ENCODE results near the gene HOMER1.
A peak's percentile ranks its signal among the peaks of the same experiment; 100 is the strongest.
"Not testable (repeated sequence)": the region's sequence is repeated elsewhere in the genome, so short reads cannot be mapped to it uniquely, and the experiment has no call there.

HOMER1 gene

GRCh38 chr5:79517601-79518000 is 3.7 kb upstream of the HOMER1 start:
- no peak for DNase-seq (ENCODE audit: low read depth)

GRCh38 chr5:79516986-79517385 is 3.1 kb upstream of the HOMER1 start:
- DNase-seq (ENCODE audit: low read depth) = no peak

GRCh38 chr5:79516331-79516730 is 2.4 kb upstream of the HOMER1 start:
- DNase-seq (ENCODE audit: low read depth) = not testable (repeated sequence)

GRCh38 chr5:79514391-79515105 is 614 bp upstream of the HOMER1 start:
- DNase-seq (ENCODE audit: low read depth) = peak; percentile 82

- no peak for DNase-seq (ENCODE audit: low read depth)
Measured at GRCh38 chr5:79513308-79513703, 628 bp downstream of the HOMER1 start.

- no peak for DNase-seq (ENCODE audit: low read depth)
Measured at GRCh38 chr5:79512471-79513307, 1.2 kb downstream of the HOMER1 start.

GRCh38 chr5:79512049-79512448 is 1.9 kb downstream of the HOMER1 start:
- DNase-seq (ENCODE audit: low read depth) = no peak

GRCh38 chr5:79510638-79511037 is 3.3 kb downstream of the HOMER1 start:
- no peak for DNase-seq (ENCODE audit: low read depth)

GRCh38 chr5:79509244-79509885 is 4.6 kb downstream of the HOMER1 start:
- no peak for DNase-seq (ENCODE audit: low read depth)

- DNase-seq (ENCODE audit: low read depth) = no peak
Measured at GRCh38 chr5:79508794-79509193, 5.1 kb downstream of the HOMER1 start.

GRCh38 chr5:79508354-79508753 is 5.6 kb downstream of the HOMER1 start:
- DNase-seq (ENCODE audit: low read depth) = no peak

GRCh38 chr5:79507251-79508205 is 6.4 kb downstream of the HOMER1 start:
- no peak for DNase-seq (ENCODE audit: low read depth)

GRCh38 chr5:79505138-79505537 is 8.8 kb downstream of the HOMER1 start:
- DNase-seq (ENCODE audit: low read depth) = no peak

GRCh38 chr5:79503794-79504495 is 10.0 kb downstream of the HOMER1 start:
- no peak for DNase-seq (ENCODE audit: low read depth)

- no peak for DNase-seq (ENCODE audit: low read depth)
Measured at GRCh38 chr5:79499640-79500273, 14.2 kb downstream of the HOMER1 start.

GRCh38 chr5:79495311-79495710 is 18.6 kb downstream of the HOMER1 start:
- DNase-seq (ENCODE audit: low read depth) = no peak

- no peak for DNase-seq (ENCODE audit: low read depth)
Measured at GRCh38 chr5:79493596-79494345, 20.2 kb downstream of the HOMER1 start.

- no peak for DNase-seq (ENCODE audit: low read depth)
Measured at GRCh38 chr5:79491690-79492317, 22.1 kb downstream of the HOMER1 start.

GRCh38 chr5:79490323-79490936 is 23.5 kb downstream of the HOMER1 start:
- no peak for DNase-seq (ENCODE audit: low read depth)
